WTC11 (cell line): ENCODE measurements around the gene MAML3.

ENCODE experiments used
- CTCF ChIP-seq: fragments of 200-600 bp; IDR thresholded peaks from 2 replicates; pipeline ENCODE4 v1.8.0; 2022; ENCODE audit warnings: antibody characterized with exemption
- E2F4 ChIP-seq: sonication (generic); formaldehyde crosslinking; IDR thresholded peaks from 2 replicates; pipeline ENCODE4 v1.8.1; 2022; ENCODE audit warnings: low read depth, mild to moderate bottlenecking, moderate library complexity, missing genetic modification reagents, borderline replicate concordance
- FOXP4 ChIP-seq: sonication (generic); formaldehyde crosslinking; IDR thresholded peaks from 2 replicates; pipeline ENCODE4 v1.8.0; 2022; ENCODE audit warnings: mild to moderate bottlenecking, missing genetic modification reagents
- HMGXB4 ChIP-seq: sonication (generic); formaldehyde crosslinking; IDR thresholded peaks from 2 replicates; pipeline ENCODE4 v1.8.1; 2023; ENCODE audit warnings: mild to moderate bottlenecking, moderate library complexity, missing genetic modification reagents
- MAX ChIP-seq: sonication (generic); formaldehyde crosslinking; IDR thresholded peaks from 2 replicates; pipeline ENCODE4 v1.8.0; 2022; ENCODE audit warnings: mild to moderate bottlenecking, missing genetic modification reagents
- PREB ChIP-seq: sonication (generic); formaldehyde crosslinking; IDR thresholded peaks from 2 replicates; pipeline ENCODE4 v1.8.1; 2022; ENCODE audit warnings: mild to moderate bottlenecking, missing genetic modification reagents, moderate library complexity, borderline replicate concordance
- RORB ChIP-seq: fragments of 250-450 bp; sonication (Bioruptor Pico); IDR thresholded peaks from 2 replicates; pipeline ENCODE4 v1.9.0; 2021; ENCODE audit warnings: mild to moderate bottlenecking
- USF2 ChIP-seq: sonication (generic); formaldehyde crosslinking; IDR thresholded peaks from 2 replicates; pipeline ENCODE4 v1.8.1; 2023; ENCODE audit warnings: mild to moderate bottlenecking, missing genetic modification reagents, moderate library complexity
- ZNF121 ChIP-seq: sonication (generic); formaldehyde crosslinking; IDR thresholded peaks from 2 replicates; pipeline ENCODE4 v1.8.0; 2023; ENCODE audit warnings: missing genetic modification reagents
- ZNF281 ChIP-seq: sonication (generic); formaldehyde crosslinking; IDR thresholded peaks from 2 replicates; pipeline ENCODE4 v1.8.0; 2023; ENCODE audit warnings: mild to moderate bottlenecking, missing genetic modification reagents

GRCh38 chr4:139908636-139909437 lies 245.1 kb downstream of the MAML3 start:
- TF ChIP-seq HMGXB4 (CRISPR knock-in tag), result no peak
- no peak for TF ChIP-seq FOXP4 (CRISPR knock-in tag)
- no peak for TF ChIP-seq CTCF
- TF ChIP-seq RORB, result no peak
- no peak for TF ChIP-seq PREB (CRISPR knock-in tag)
- no peak for TF ChIP-seq MAX (CRISPR knock-in tag)
- TF ChIP-seq ZNF281 (CRISPR knock-in tag), result no peak
- no peak for TF ChIP-seq USF2
- no peak for TF ChIP-seq E2F4 (CRISPR knock-in tag)
- TF ChIP-seq ZNF121 (CRISPR knock-in tag), result no peak
